ENCODE results near the gene DDIT3. TPM values are rescaled to one million over a fixed set of nuclear protein-coding genes. Genes with fewer than 3 reads are reported as not detected.

The DDIT3 gene
- total RNA-seq, 2 experiments from 2014 or later, result 28.0 TPM

DNA sequence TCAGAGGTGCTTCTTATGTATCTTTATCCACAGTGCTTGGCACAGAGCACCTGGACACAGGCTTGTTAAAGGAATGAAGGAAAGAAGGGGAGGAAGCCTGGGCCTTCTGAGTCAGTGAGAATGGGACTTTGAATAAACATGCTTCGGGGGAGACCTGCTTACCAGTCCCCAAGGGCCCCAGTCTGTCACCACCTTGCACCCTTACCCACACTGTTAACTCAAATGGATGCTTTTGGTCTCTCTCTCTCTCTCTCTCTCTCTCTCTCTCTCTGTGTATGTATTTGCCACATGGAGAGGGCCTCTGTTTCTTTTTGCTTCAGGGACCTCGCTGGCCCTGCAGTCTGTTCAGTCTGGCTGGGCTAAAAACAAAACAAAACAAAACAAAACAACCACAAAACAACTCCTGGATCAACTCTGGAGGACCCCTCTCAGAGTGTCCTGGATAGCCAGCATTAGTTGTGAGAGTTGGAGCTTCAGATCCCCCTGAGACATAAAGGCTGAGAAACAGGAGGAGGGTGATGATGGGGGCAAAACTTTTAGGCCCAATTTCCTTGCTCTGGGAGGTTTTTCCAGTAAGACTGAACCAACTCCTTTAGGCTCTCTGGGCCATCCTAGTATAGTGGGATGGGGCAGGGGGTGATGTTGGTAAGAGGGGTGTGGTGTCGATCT, 31.5 kb upstream of the DDIT3 start:
- ATAC-seq (no peak), DNase-seq (no peak)
- Mint-ChIP-seq H3K4me3 (no peak overlapping the region), H3K27me3 (peaks cover 4% of the 10 kb centered on the region), H3K36me3 (ENCODE audit: low read depth) (no peaks in the 10 kb centered on the region), H3K27ac (no peak overlapping the region), H3K9me3 (no peaks in the 10 kb centered on the region), H3K4me1 (ENCODE audit: low read depth) (peaks cover 19% of the 10 kb centered on the region)
- ChIA-PET POLR2A (no interaction called here), CTCF (interaction anchor here (2.8 kb wide), 1 partner anchor 31 kb away, joined by 16 read pairs; no protein-coding TSS in a partner anchor)
- intact Hi-C loops (cut with micrococcal nuclease), result no loop called here
- no peak for TF ChIP-seq CTCF (IDR thresholded peaks at IDR 0.05)

DNA sequence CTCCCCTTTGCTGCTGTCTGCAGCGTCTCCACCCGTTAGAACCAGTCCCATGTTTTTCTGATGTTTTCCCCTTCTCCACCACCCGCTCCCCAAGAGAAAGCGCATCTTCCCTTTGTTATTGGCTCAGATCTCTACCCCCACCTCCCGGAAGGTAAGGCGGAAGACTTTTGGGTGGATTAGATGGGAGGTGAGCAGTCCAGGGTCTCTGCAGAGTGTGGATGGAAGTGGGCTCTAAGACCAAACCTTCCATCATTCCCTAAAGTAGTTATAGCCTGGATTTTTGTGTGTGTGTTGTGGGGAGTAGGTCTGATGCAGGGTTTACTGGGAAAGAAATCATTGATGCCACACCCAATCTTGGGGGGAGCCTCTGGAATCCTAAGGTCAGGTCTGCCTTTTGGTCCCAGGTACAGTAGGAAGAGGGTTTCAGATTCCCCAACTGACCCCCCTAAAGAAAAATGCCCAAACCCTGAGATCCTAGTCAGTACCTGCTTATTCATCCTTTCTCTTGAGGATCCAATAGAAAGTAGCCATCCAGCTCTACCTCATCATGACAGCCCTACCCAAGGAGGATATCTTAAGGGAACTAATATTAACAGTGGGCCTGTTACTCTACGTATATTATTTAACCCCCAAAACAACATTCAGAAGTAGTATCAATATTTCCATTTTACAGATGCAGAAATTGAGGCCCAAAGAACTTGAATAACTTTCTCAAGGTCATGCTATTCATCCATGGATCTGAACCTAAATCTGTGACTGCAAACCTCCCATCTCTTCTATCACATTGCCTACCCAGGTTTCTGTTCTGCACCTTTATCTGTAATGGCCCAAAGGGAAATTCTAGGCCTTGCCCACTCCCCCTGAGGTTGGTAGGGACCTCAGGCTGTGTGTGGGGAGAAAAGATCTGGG, 30.6 kb upstream of the DDIT3 start:
- ChIA-PET POLR2A (no interaction called here), CTCF (interaction anchor here (2.8 kb wide), 1 partner anchor 32 kb away, joined by 16 read pairs; no protein-coding TSS in a partner anchor)
- no peak for TF ChIP-seq CTCF (IDR thresholded peaks at IDR 0.05)
- Mint-ChIP-seq H3K9me3 (no peaks in the 10 kb centered on the region), H3K27ac (no peak overlapping the region), H3K27me3 (peaks cover 4% of the 10 kb centered on the region), H3K4me3 (peak overlapping the region; percentile 75), H3K4me1 (ENCODE audit: low read depth) (peaks cover 23% of the 10 kb centered on the region), H3K36me3 (ENCODE audit: low read depth) (peaks cover 2% of the 10 kb centered on the region)
- DNase-seq (no peak), ATAC-seq (no peak)
- intact Hi-C loops (cut with micrococcal nuclease), result no loop called here

- peak within 1 kb of the TSS; percentile 75 for H3K4me3 Mint-ChIP-seq
- peak; percentile 62 for ATAC-seq
- H3K9me3 Mint-ChIP-seq, result no peaks in the 10 kb centered on the region
- H3K36me3 Mint-ChIP-seq (ENCODE audit: low read depth), result peaks cover 6% of the 10 kb centered on the region
- CTCF ChIA-PET, result no interaction called here
- H3K27me3 Mint-ChIP-seq, result peaks cover 4% of the 10 kb centered on the region
- POLR2A ChIA-PET, result no interaction called here
- TF ChIP-seq CTCF (IDR thresholded peaks at IDR 0.05), result no peak
- intact Hi-C loops (cut with micrococcal nuclease), result no loop called here
- peak; percentile 72 for DNase-seq
- H3K27ac Mint-ChIP-seq, result no peak within 1 kb of the TSS
- peaks cover 31% of the 10 kb centered on the region for H3K4me1 Mint-ChIP-seq (ENCODE audit: low read depth)
Observed at GRCh38 chr12:57549909-57550640, 29.8 kb upstream of the DDIT3 start, which contains the start of gene KIF5A. Gene KIF5A, plus strand, starts transcription at chr12:57550044. Its CDS starts 228 bp downstream, at chr12:57550272.

DNA sequence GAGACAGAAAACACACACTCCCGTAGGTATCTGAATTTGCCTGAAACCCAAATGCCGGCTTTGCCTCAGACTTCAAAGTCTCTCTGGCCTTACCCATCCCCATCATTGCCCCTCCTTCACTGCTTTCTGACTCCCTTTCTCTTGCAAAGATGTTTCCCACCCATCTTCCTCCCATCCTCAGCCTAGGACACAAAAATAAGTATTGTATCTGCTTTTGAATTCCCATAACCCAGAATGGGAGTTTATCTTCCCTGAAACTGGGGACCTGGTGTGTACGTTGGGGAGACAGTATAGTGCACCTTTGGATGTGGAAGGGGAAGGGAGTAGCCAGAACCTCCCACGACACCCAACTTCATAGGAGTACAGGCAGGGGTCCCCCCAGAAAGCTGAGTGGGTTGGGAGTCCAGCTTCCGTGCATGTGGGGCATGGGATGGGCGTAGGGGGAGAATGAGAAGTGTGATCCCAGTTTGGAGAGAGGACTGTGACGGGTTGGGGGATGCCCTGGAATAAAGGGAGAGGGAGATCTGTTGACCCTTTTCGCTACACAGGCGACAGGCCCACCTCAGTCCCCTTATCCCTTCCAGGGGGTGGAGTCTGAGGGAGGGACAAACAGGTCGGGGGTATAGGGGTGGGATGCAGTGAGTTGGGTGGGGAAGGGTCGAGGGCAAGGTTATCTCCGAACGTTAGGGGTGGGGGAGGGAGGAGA, 29.0 kb upstream of the DDIT3 start:
- H3K27ac Mint-ChIP-seq, result no peak overlapping the region
- ATAC-seq (peak; percentile 6), DNase-seq (no peak)
- no peaks in the 10 kb centered on the region for H3K9me3 Mint-ChIP-seq
- no peak for TF ChIP-seq CTCF (IDR thresholded peaks at IDR 0.05)
- CTCF ChIA-PET, result no interaction called here
- POLR2A ChIA-PET, result no interaction called here
- peaks cover 36% of the 10 kb centered on the region for H3K4me1 Mint-ChIP-seq (ENCODE audit: low read depth)
- intact Hi-C loops (cut with micrococcal nuclease), result no loop called here
- H3K36me3 Mint-ChIP-seq (ENCODE audit: low read depth), result peaks cover 9% of the 10 kb centered on the region
- peaks cover 4% of the 10 kb centered on the region for H3K27me3 Mint-ChIP-seq
- H3K4me3 Mint-ChIP-seq, result peak overlapping the region; percentile 75

Measured in activated CD8-positive, alpha-beta T cell treated with anti-CD3 and anti-CD28 coated beads for 36 hours (primary cell).